Measurements from ENCODE around the gene MCC. TPM values are rescaled to one million over a fixed set of nuclear protein-coding genes. Genes with fewer than 3 reads are reported as not detected.

MCC gene
- total RNA-seq, 2 donors from 2014 or later, result 7.5 to 9.9 TPM

DNA sequence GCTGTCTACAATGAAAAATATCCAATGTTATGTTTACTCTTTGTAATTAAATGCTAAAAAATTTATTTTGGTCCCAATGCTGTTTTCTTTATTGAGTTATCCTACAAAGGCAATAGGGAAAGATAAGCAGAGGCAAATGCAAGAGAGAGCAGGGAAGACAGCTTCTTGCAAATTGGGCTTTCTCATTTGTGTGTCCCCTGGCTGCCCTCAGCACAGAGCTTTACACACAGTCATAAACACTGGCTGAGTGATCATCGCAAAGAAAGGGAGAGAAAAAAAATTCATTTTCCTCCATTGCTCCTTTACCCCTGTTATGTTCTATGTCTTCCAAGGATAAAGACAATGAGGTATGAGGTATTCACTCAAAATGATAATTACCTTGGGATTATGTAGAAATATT, 51.1 kb downstream of the MCC start:
- intact Hi-C loops (cut with DNase I), result no loop called here

DNA sequence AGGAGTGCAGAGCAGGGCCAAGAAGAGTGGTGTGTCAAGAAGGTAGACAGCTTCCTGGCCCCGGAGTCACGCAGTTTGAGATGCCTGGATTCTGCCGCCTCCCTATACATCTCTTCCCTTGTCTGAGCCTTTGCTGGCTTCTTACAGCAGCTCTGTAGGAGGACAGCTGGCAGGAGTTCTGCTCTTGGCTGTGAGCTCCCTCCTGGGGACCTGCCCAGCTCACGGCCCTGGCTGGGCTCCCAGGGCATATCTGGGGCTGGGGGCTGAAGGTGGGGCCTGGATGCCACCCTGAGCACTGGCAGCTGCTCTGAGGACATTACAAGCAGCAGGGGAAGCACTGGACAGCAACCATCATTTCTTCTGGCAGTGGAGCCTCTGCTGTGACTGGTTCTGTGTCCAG, 52.7 kb downstream of the MCC start:
- DNase-seq (no peak), ATAC-seq (no peak)
- Histone ChIP-seq H3K4me3 (no peak overlapping the region), H3K4me1 (no peaks in the 10 kb centered on the region), H3K27me3 (no peaks in the 10 kb centered on the region), H3K27ac (no peak overlapping the region), H3K36me3 (replicated peaks in 1 of 2; ENCODE audit: insufficient read depth in 1 of 2, low read depth in 2 of 2) (no peaks in the 10 kb centered on the region), H3K9me3 (no peaks in the 10 kb centered on the region)
- intact Hi-C loops (cut with DNase I), result no loop called here
- WGBS, 2 donors, result 84 to 88% methylated on average over 3 to 4 of the region's 4 CpGs
- TF ChIP-seq POLR2A (IDR thresholded peaks at IDR 0.05), result no peak
- TF ChIP-seq, protein P1, sequence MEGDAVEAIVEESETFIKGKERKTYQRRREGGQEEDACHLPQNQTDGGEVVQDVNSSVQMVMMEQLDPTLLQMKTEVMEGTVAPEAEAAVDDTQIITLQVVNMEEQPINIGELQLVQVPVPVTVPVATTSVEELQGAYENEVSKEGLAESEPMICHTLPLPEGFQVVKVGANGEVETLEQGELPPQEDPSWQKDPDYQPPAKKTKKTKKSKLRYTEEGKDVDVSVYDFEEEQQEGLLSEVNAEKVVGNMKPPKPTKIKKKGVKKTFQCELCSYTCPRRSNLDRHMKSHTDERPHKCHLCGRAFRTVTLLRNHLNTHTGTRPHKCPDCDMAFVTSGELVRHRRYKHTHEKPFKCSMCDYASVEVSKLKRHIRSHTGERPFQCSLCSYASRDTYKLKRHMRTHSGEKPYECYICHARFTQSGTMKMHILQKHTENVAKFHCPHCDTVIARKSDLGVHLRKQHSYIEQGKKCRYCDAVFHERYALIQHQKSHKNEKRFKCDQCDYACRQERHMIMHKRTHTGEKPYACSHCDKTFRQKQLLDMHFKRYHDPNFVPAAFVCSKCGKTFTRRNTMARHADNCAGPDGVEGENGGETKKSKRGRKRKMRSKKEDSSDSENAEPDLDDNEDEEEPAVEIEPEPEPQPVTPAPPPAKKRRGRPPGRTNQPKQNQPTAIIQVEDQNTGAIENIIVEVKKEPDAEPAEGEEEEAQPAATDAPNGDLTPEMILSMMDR (IDR thresholded peaks at IDR 0.05), result no peak

More for the DNA sequence above, 51.1 kb downstream of the MCC start:
- DNase-seq (no peak), ATAC-seq (no peak)
- Histone ChIP-seq H3K27me3 (no peaks in the 10 kb centered on the region), H3K4me3 (no peak overlapping the region), H3K9me3 (no peaks in the 10 kb centered on the region), H3K27ac (no peak overlapping the region), H3K36me3 (replicated peaks in 1 of 2; ENCODE audit: insufficient read depth in 1 of 2, low read depth in 2 of 2) (no peaks in the 10 kb centered on the region), H3K4me1 (no peaks in the 10 kb centered on the region)
- WGBS, 2 donors, result 89 to 96% methylated on average over 1 of the region's 1 CpG
- TF ChIP-seq POLR2A (IDR thresholded peaks at IDR 0.05), result no peak
- TF ChIP-seq, protein P1 (IDR thresholded peaks at IDR 0.05), result no peak

DNA sequence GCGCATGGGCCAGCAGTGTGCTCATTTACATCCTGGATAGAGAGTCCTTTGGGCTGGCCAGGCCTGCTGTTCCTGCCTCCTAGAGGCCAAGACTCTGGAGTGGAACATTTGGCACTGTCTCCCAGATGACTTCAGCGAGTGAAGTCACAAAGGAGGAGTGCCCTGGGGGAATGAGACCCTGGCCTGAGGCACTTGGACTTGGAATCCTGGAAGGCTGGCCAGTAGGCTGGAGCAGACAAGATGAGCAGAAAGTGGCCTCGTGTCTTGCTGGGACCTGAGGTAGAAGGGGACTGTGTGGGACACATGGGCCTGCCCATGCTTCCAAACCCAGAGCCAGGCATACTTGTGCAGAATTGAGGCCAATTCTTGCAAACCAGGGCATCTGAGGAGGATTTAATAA, 53.4 kb downstream of the MCC start, which contains the start of gene TSSK1B:
TSS of gene TSSK1B (minus strand) at position 101 of the 400 bp plus-strand sequence. CDS start 150 bp downstream, outside the sequence.
- Histone ChIP-seq H3K27ac (no peak within 1 kb of the TSS), H3K4me1 (no peaks in the 10 kb centered on the region)

DNA sequence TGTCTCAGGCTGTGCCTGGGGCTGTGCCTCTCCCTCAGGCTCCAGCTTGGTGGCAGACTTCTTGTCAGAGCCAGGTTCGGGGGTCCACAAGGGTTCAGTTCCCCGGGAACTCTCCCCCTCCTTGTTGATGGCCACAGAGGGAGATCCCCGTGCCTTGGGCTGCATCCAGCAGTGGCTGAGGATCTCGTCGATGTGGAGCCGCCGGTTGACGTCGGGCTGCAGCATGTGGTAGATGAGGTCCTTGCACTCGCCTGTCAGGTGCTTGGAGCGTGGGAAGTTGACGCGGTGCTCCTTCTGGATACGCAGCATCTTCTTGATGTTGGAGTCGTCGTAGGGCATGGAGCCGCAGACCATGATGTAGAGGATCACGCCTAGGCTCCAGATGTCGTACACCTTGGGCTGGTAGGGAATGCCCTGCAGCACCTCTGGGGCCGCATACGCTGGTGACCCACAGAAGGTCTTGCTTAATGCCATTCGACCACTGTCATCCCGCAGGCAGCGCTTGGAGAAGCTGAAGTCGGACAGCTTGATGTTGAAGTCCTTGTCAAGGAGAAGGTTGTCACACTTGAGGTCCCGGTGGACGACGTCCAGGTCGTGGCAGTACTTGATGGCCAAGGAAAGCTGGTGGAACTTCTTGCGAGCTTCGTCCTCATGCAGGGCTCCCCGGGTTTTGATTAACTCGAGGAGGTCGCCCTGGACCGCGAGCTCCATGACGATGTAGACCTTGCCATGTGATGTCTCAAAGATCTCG, 54.2 kb downstream of the MCC start:
- H3K27ac ChIP-seq, result no peak overlapping the region
- no peak for DNase-seq
- no peak overlapping the region for H3K4me3 ChIP-seq
- intact Hi-C loops (cut with DNase I), result no loop called here
- TF ChIP-seq, protein P1 (IDR thresholded peaks at IDR 0.05), result no peak
- no peak for TF ChIP-seq POLR2A (IDR thresholded peaks at IDR 0.05)
- H3K9me3 ChIP-seq, result no peaks in the 10 kb centered on the region
- H3K36me3 ChIP-seq (replicated peaks in 1 of 2; ENCODE audit: insufficient read depth in 1 of 2, low read depth in 2 of 2), result no peaks in the 10 kb centered on the region
- no peaks in the 10 kb centered on the region for H3K27me3 ChIP-seq
- no peaks in the 10 kb centered on the region for H3K4me1 ChIP-seq
- ATAC-seq, result no peak
- 91 to 92% methylated on average over 26 to 37 of the region's 38 CpGs for WGBS, 2 donors

More for the DNA sequence above, 53.4 kb downstream of the MCC start, which contains the start of gene TSSK1B:
- TF ChIP-seq, protein P1 (IDR thresholded peaks at IDR 0.05), result no peak
- no peak for TF ChIP-seq POLR2A (IDR thresholded peaks at IDR 0.05)
- DNase-seq (no peak), ATAC-seq (no peak)
- intact Hi-C loops (cut with DNase I), result no loop called here
- H3K9me3 ChIP-seq, result no peaks in the 10 kb centered on the region
- no peaks in the 10 kb centered on the region for H3K36me3 ChIP-seq (replicated peaks in 1 of 2; ENCODE audit: insufficient read depth in 1 of 2, low read depth in 2 of 2)
- WGBS, 2 donors, result 90 to 100% methylated on average over 1 to 3 of the region's 3 CpGs
- no peak within 1 kb of the TSS for H3K4me3 ChIP-seq
- no peaks in the 10 kb centered on the region for H3K27me3 ChIP-seq

DNA sequence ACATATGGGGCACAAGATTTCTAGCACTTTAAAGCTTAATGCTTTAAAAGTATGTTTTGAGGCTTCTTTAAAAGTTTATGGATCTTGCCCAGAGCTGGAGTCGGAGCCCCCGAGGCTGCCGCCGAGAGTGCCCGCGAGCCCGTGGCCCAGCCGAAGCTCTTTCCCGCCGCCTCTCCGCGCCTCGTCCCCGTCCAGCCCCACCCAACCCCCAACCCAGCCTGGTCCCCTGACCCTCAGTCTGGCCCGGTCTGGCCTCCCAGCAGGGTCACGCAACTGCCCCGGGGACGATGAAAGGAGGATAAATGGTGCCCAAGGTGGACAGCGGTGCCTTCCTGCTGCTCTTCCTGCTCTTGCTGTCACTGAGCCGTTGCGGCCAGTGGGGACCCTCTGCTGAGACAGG, 55.2 kb downstream of the MCC start:
- no peak for TF ChIP-seq POLR2A (IDR thresholded peaks at IDR 0.05)
- TF ChIP-seq, protein P1 (IDR thresholded peaks at IDR 0.05), result no peak
- intact Hi-C loops (cut with DNase I), result no loop called here
- Histone ChIP-seq H3K36me3 (replicated peaks in 1 of 2; ENCODE audit: insufficient read depth in 1 of 2, low read depth in 2 of 2) (no peaks in the 10 kb centered on the region), H3K27ac (no peak overlapping the region), H3K4me1 (no peaks in the 10 kb centered on the region), H3K9me3 (no peaks in the 10 kb centered on the region), H3K27me3 (no peaks in the 10 kb centered on the region), H3K4me3 (no peak overlapping the region)
- DNase-seq (no peak), ATAC-seq (no peak)
- 85 to 95% methylated on average over 4 to 17 of the region's 21 CpGs for WGBS, 2 donors
